ENCODE data around the gene PIAS3.

The PIAS3 gene

DNA sequence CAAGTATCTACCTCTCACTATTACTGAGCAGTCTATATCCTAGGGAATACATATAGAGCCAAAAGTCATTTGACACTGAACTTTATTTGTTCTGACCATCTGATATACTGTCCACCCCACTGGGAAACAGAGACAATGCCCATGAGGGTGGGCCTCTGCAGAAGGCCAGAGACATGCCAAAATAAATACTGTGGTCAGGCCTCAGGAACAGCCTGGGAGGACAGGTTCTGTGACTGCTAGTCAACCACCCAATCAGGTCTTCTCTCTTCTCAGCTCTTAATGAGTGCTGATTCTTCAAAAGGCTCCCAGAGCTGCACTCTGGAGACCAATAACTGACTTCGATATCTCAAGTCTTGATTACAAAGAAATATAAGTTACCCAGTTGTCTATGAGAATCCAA lies 32.3 kb upstream of the PIAS3 start (continued):
- peak; percentile 59; the same call in 1 of the 2 replicates for TF ChIP-seq ZNF341 (tag by site-specific recombination; IDR thresholded peaks at IDR 0.05; ENCODE audit: low read depth)

DNA sequence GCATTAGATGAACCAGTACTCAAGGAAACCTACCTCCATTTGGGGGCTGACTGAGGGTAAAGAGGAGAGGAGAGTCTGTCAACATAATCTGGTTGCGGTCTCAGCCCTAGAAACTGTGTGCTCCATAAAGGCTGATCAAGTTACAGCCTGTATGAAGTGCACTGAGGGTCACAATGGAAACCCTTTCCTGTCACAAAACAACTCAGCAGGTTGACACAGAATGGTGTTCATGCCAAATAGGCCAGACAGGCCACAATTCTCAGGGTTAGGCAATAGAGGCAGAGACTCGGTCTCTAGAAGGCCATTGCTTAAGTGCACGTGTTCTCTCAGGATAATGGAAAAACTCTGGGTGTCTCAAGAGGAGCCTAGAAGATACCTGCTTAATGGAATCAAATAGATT lies 30.8 kb upstream of the PIAS3 start:
- Histone ChIP-seq H3K9me3 (ENCODE audit: control insufficient read depth, insufficient read depth, low read depth, low read length) (no peaks in the 10 kb centered on the region), H3K4me3 (ENCODE audit: low read depth, low read length) (no peak overlapping the region), H3K27ac (ENCODE audit: extremely low read depth, low read depth, low read length) (no peak overlapping the region), H3K36me3 (ENCODE audit: control insufficient read depth in 2 of 2, insufficient read depth in 1 of 2, low read length in 2 of 2) (no peaks in the 10 kb centered on the region), H3K4me1 (ENCODE audit: control insufficient read depth, insufficient read depth, low read length) (peaks cover 15% of the 10 kb centered on the region)
- no peak for TF ChIP-seq SP3 (tag by site-specific recombination; IDR thresholded peaks at IDR 0.05)
- no peak for TF ChIP-seq OVOL3 (tag by site-specific recombination; IDR thresholded peaks at IDR 0.05)
- TF ChIP-seq, protein P1, sequence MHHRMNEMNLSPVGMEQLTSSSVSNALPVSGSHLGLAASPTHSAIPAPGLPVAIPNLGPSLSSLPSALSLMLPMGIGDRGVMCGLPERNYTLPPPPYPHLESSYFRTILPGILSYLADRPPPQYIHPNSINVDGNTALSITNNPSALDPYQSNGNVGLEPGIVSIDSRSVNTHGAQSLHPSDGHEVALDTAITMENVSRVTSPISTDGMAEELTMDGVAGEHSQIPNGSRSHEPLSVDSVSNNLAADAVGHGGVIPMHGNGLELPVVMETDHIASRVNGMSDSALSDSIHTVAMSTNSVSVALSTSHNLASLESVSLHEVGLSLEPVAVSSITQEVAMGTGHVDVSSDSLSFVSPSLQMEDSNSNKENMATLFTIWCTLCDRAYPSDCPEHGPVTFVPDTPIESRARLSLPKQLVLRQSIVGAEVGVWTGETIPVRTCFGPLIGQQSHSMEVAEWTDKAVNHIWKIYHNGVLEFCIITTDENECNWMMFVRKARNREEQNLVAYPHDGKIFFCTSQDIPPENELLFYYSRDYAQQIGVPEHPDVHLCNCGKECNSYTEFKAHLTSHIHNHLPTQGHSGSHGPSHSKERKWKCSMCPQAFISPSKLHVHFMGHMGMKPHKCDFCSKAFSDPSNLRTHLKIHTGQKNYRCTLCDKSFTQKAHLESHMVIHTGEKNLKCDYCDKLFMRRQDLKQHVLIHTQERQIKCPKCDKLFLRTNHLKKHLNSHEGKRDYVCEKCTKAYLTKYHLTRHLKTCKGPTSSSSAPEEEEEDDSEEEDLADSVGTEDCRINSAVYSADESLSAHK (tag by site-specific recombination; IDR thresholded peaks at IDR 0.05), result no peak
- TF ChIP-seq ZNF335 (tag by site-specific recombination; conservative IDR thresholded peaks at IDR 0.05), result no peak
- TF ChIP-seq ZNF174 (tag by site-specific recombination; IDR thresholded peaks at IDR 0.05), result no peak
- TF ChIP-seq, protein P2, sequence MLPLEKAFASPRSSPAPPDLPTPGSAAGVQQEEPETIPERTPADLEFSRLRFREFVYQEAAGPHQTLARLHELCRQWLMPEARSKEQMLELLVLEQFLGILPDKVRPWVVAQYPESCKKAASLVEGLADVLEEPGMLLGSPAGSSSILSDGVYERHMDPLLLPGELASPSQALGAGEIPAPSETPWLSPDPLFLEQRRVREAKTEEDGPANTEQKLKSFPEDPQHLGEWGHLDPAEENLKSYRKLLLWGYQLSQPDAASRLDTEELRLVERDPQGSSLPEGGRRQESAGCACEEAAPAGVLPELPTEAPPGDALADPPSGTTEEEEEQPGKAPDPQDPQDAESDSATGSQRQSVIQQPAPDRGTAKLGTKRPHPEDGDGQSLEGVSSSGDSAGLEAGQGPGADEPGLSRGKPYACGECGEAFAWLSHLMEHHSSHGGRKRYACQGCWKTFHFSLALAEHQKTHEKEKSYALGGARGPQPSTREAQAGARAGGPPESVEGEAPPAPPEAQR (tag by site-specific recombination; IDR thresholded peaks at IDR 0.05), result no peak
- TF ChIP-seq, protein P3, sequence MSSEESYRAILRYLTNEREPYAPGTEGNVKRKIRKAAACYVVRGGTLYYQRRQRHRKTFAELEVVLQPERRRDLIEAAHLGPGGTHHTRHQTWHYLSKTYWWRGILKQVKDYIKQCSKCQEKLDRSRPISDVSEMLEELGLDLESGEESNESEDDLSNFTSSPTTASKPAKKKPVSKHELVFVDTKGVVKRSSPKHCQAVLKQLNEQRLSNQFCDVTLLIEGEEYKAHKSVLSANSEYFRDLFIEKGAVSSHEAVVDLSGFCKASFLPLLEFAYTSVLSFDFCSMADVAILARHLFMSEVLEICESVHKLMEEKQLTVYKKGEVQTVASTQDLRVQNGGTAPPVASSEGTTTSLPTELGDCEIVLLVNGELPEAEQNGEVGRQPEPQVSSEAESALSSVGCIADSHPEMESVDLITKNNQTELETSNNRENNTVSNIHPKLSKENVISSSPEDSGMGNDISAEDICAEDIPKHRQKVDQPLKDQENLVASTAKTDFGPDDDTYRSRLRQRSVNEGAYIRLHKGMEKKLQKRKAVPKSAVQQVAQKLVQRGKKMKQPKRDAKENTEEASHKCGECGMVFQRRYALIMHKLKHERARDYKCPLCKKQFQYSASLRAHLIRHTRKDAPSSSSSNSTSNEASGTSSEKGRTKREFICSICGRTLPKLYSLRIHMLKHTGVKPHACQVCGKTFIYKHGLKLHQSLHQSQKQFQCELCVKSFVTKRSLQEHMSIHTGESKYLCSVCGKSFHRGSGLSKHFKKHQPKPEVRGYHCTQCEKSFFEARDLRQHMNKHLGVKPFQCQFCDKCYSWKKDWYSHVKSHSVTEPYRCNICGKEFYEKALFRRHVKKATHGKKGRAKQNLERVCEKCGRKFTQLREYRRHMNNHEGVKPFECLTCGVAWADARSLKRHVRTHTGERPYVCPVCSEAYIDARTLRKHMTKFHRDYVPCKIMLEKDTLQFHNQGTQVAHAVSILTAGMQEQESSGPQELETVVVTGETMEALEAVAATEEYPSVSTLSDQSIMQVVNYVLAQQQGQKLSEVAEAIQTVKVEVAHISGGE (tag by site-specific recombination; conservative IDR thresholded peaks at IDR 0.05; ENCODE audit: low read depth), result no peak
- no peak for TF ChIP-seq ZNF660 (tag by site-specific recombination; IDR thresholded peaks at IDR 0.05)
- no peak for TF ChIP-seq ZNF549 (tag by site-specific recombination; IDR thresholded peaks at IDR 0.05)
- no peak for TF ChIP-seq ZNF354C (tag by site-specific recombination; IDR thresholded peaks at IDR 0.05; ENCODE audit: borderline replicate concordance, low read depth)
- TF ChIP-seq, protein P4, sequence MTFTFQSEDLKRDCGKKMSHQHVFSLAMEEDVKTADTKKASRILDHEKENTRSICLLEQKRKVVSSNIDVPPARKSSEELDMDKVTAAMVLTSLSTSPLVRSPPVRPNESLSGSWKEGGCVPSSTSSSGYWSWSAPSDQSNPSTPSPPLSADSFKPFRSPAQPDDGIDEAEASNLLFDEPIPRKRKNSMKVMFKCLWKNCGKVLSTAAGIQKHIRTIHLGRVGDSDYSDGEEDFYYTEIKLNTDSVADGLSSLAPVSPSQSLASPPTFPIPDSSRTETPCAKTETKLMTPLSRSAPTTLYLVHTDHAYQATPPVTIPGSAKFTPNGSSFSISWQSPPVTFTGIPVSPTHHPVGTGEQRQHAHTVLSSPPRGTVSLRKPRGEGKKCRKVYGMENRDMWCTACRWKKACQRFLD (tag by site-specific recombination; IDR thresholded peaks at IDR 0.05), result no peak
- ChIA-PET CTCF (interaction anchor here (0.6 to 11.9 kb wide), 6 partner anchors 9 to 125 kb away, joined by 3 to 222 read pairs (median 52); partner anchors contain the start of genes ITGA10 and NUDT17), POLR2A (no interaction called here)

DNA sequence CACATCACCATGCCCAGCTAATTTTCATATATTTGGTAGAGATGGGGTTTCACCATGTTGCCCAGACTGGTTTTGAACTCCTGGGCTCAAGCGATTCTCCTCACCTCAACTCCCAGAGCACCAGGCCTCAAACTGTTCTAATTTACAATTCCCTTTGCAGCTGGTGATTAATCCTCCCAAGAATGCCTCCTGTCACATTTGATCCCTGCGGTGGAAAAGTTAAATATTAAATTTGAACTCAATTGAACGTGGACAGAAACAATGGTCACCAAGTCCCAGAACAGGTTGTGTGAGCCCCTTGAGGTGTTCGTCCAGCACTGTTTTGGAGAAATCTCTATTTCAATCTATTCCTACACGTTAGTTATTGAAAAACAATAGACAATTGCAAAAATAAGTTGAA lies 28.8 kb upstream of the PIAS3 start:
- Histone ChIP-seq H3K4me3 (ENCODE audit: low read depth, low read length) (no peak overlapping the region), H3K36me3 (ENCODE audit: control insufficient read depth in 2 of 2, insufficient read depth in 1 of 2, low read length in 2 of 2) (no peaks in the 10 kb centered on the region), H3K27ac (ENCODE audit: extremely low read depth, low read depth, low read length) (no peak overlapping the region), H3K4me1 (ENCODE audit: control insufficient read depth, insufficient read depth, low read length) (peaks cover 14% of the 10 kb centered on the region), H3K9me3 (ENCODE audit: control insufficient read depth, insufficient read depth, low read depth, low read length) (no peaks in the 10 kb centered on the region)
- POLR2A ChIA-PET, result interaction anchor here (1.2 to 1.3 kb wide), 2 partner anchors 28 to 40 kb away, joined by 3 read pairs; partner anchors contain the start of genes PIAS3 and RBM8A
- CTCF ChIA-PET, result interaction anchor here (0.6 to 11.9 kb wide), 3 partner anchors 21 to 71 kb away, joined by 3 to 222 read pairs (median 3); partner anchors contain the start of genes ITGA10 and NUDT17
- TF ChIP-seq ZNF623 (tag by site-specific recombination; IDR thresholded peaks at IDR 0.05) (no peak), ZNF266 (tag by site-specific recombination; IDR thresholded peaks at IDR 0.05; ENCODE audit: low read depth) (no peak), ZBTB48 (tag by site-specific recombination; IDR thresholded peaks at IDR 0.05) (no peak), ZIC2 (tag by site-specific recombination; IDR thresholded peaks at IDR 0.05) (no peak), ZNF140 (tag by site-specific recombination; IDR thresholded peaks at IDR 0.05) (no peak), HOXA7 (CRISPR knock-in tag; IDR thresholded peaks at IDR 0.05; ENCODE audit: borderline replicate concordance) (no peak), KLF10 (tag by site-specific recombination; IDR thresholded peaks at IDR 0.05) (no peak), ZNF354C (tag by site-specific recombination; IDR thresholded peaks at IDR 0.05; ENCODE audit: borderline replicate concordance, low read depth) (no peak), ZNF629 (tag by site-specific recombination; IDR thresholded peaks at IDR 0.05) (no peak), ZNF791 (tag by site-specific recombination; IDR thresholded peaks at IDR 0.05) (no peak)
- TF ChIP-seq, protein P5, sequence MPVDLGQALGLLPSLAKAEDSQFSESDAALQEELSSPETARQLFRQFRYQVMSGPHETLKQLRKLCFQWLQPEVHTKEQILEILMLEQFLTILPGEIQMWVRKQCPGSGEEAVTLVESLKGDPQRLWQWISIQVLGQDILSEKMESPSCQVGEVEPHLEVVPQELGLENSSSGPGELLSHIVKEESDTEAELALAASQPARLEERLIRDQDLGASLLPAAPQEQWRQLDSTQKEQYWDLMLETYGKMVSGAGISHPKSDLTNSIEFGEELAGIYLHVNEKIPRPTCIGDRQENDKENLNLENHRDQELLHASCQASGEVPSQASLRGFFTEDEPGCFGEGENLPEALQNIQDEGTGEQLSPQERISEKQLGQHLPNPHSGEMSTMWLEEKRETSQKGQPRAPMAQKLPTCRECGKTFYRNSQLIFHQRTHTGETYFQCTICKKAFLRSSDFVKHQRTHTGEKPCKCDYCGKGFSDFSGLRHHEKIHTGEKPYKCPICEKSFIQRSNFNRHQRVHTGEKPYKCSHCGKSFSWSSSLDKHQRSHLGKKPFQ (tag by site-specific recombination; IDR thresholded peaks at IDR 0.05), result no peak

Measured in HEK293 (cell line).